IMR-90 (cell line): ENCODE data around the gene TSPYL4. TPM values are rescaled to one million over a fixed set of nuclear protein-coding genes. Genes with fewer than 3 reads are reported as not detected.

ENCODE experiments used
- ATAC-seq: fragments of 200-7000 bp; cut with Tn5 transposase; 2 replicates; pipeline ENCODE4 v1.9.1; 2020; ENCODE audit warnings: low read depth, mild to moderate bottlenecking, moderate library complexity
- BruUV-seq: library from RNA; stranded (reverse); fragments of 400-500 nt; replicated peaks from 2 replicates; lab custom pipeline; 2021; lab: Mats Ljungman, UMichigan
- CTCF ChIA-PET: fragments of 300-600 bp; formaldehyde crosslinking; extraction: SDS; loops from one replicate; lab custom pipeline; 2021; ENCODE audit warnings: antibody characterized with exemption; lab: Yijun Ruan, JAX
- POLR2A ChIA-PET: fragments of 300-600 bp; sonication (Branson Sonifier 250); formaldehyde crosslinking; loops from one replicate; lab custom pipeline; 2022; ENCODE audit warnings: antibody characterized with exemption; ENCODE audit not compliant: unreplicated experiment; lab: Charles Lee
- DNase-seq: peaks from one replicate; pipeline ENCODE4 v3.0.0; 2013
- H2AFZ ChIP-seq: replicated peaks from 2 replicates; pipeline ENCODE3; 2013; ENCODE audit warnings: low read length, mild to moderate bottlenecking; ENCODE audit not compliant: poor library complexity
- H2AK5ac ChIP-seq: 2 replicates; pipeline ENCODE4 v1.6.1; 2013; ENCODE audit warnings: low read depth, low read length, inconsistent platforms
- H2AK9ac ChIP-seq: replicated peaks from 2 replicates; pipeline ENCODE3; 2013; ENCODE audit warnings: mild to moderate bottlenecking, low read depth, low read length, moderate library complexity; ENCODE audit not compliant: poor library complexity
- H2BK120ac ChIP-seq: 2 replicates; pipeline ENCODE4 v1.6.1; 2013; ENCODE audit warnings: low read depth, low read length, inconsistent platforms
- H2BK15ac ChIP-seq: 3 replicates; pipeline ENCODE4 v1.6.1; 2013; ENCODE audit warnings: low read depth, low read length, inconsistent platforms
- H2BK20ac ChIP-seq: 2 replicates; pipeline ENCODE4 v1.6.1; 2013; ENCODE audit warnings: low read depth, mild to moderate bottlenecking, inconsistent platforms, low read length, moderate library complexity
- H2BK5ac ChIP-seq: 2 replicates; pipeline ENCODE4 v1.6.1; 2013; ENCODE audit warnings: mild to moderate bottlenecking, low read depth, low read length, inconsistent platforms; ENCODE audit not compliant: poor library complexity, severe bottlenecking
- H3K14ac ChIP-seq: replicated peaks from 2 replicates; pipeline ENCODE4 v1.6.1; 2013; ENCODE audit warnings: low read depth, low read length, inconsistent platforms
- H3K18ac ChIP-seq: 2 replicates; pipeline ENCODE4 v1.6.1; 2013; ENCODE audit warnings: low read depth, low read length, control low read depth
- H3K23ac ChIP-seq: 2 replicates; pipeline ENCODE4 v1.6.1; 2013; ENCODE audit warnings: low read depth, low read length, inconsistent platforms
- H3K27ac ChIP-seq: 2 replicates; pipeline ENCODE4 v1.5.1; 2013; ENCODE audit warnings: mild to moderate bottlenecking, control low read depth, low read length; ENCODE audit not compliant: insufficient read depth
- H3K27me3 ChIP-seq: 2 replicates; pipeline ENCODE4 v1.6.1; 2013; ENCODE audit warnings: low read length; ENCODE audit not compliant: control insufficient read depth, insufficient read depth
- H3K36me3 ChIP-seq: 2 replicates; pipeline ENCODE4 v1.6.1; 2013; ENCODE audit warnings: low read length, mixed read lengths; ENCODE audit not compliant: control insufficient read depth, insufficient read depth
- H3K4ac ChIP-seq: 2 replicates; pipeline ENCODE4 v1.6.1; 2013; ENCODE audit warnings: low read depth, low read length, inconsistent platforms
- H3K4me1 ChIP-seq: 2 replicates; pipeline ENCODE4 v1.6.1; 2013; ENCODE audit warnings: low read length, mixed read lengths; ENCODE audit not compliant: control insufficient read depth, insufficient read depth
- H3K4me2 ChIP-seq: 2 replicates; pipeline ENCODE4 v1.6.1; 2013; ENCODE audit warnings: low read depth, mild to moderate bottlenecking, control low read depth, low read length, moderate library complexity
- H3K4me3 ChIP-seq: 2 replicates; pipeline ENCODE4 v1.5.1; 2013; ENCODE audit warnings: low read depth, mild to moderate bottlenecking, control low read depth, low read length, moderate library complexity; ENCODE audit not compliant: insufficient read depth
- H3K56ac ChIP-seq: 2 replicates; pipeline ENCODE4 v1.6.1; 2013; ENCODE audit warnings: low read length, inconsistent platforms; ENCODE audit not compliant: insufficient read depth; ENCODE audit errors: extremely low read depth
- H3K79me1 ChIP-seq, 2 experiments: 2 replicates each; pipeline ENCODE4 v1.6.1; 2013; ENCODE audit warnings: low read length in 2 of 2, inconsistent platforms in 1 of 2, low read depth in 1 of 2
- H3K9ac ChIP-seq: 2 replicates; pipeline ENCODE4 v1.6.1; 2013; ENCODE audit warnings: low read depth, low read length, control low read depth
- H3K9me1 ChIP-seq: 2 replicates; pipeline ENCODE4 v1.6.1; 2013; ENCODE audit warnings: low read length, inconsistent platforms; ENCODE audit not compliant: insufficient read depth
- H3K9me3 ChIP-seq: 2 replicates; pipeline ENCODE4 v1.6.1; 2013; ENCODE audit warnings: low read length; ENCODE audit not compliant: control insufficient read depth, insufficient read depth
- H4K20me1 ChIP-seq: 2 replicates; pipeline ENCODE4 v1.6.1; 2013; ENCODE audit warnings: low read length, inconsistent platforms; ENCODE audit not compliant: insufficient read depth
- H4K5ac ChIP-seq: 2 replicates; pipeline ENCODE4 v1.6.1; 2013; ENCODE audit warnings: mild to moderate bottlenecking, low read depth, low read length, control low read depth
- H4K8ac ChIP-seq, 2 experiments: 2 replicates each; pipeline ENCODE4 v1.6.1; 2013; ENCODE audit warnings: low read depth in 2 of 2, low read length in 2 of 2, control low read depth in 1 of 2, inconsistent platforms in 1 of 2
- H4K91ac ChIP-seq: 2 replicates; pipeline ENCODE4 v1.6.1; 2013; ENCODE audit warnings: low read depth, low read length, inconsistent platforms; ENCODE audit not compliant: insufficient read depth
- CEBPB ChIP-seq: IDR thresholded peaks from 2 replicates; pipeline ENCODE4 v1.6.1; 2012; ENCODE audit warnings: low read depth, low read length, improper control_type of control experiment
- POLR2A ChIP-seq: IDR thresholded peaks from 2 replicates; pipeline ENCODE4 v1.6.1; 2012; ENCODE audit warnings: mild to moderate bottlenecking, low read depth, low read length
- RAD21 ChIP-seq: IDR thresholded peaks from 2 replicates; pipeline ENCODE4 v1.6.1; 2012; ENCODE audit warnings: low read length, improper control_type of control experiment
- SMC3 ChIP-seq: fragments of 150-350 bp; IDR thresholded peaks from 2 replicates; pipeline ENCODE4 v1.6.1; 2016; ENCODE audit warnings: low read depth, mild to moderate bottlenecking, antibody characterized with exemption, low read length, moderate library complexity
- WGBS, 2 experiments: methylation state at CpG; one replicate each; pipeline versions ENCODE4 v1.1.5 to v1.1.7; 2013; ENCODE audit warnings: missing lambda C conversion rate in 2 of 2; ENCODE audit not compliant: insufficient read length in 1 of 2; ENCODE audit errors: extremely low coverage in 2 of 2; 5-methylcytosine and 5-hydroxymethylcytosine counted together
- dilution Hi-C: fragments of 300-500 bp; cut with HindIII; formaldehyde crosslinking; loops from one replicate; pipeline ENCODE4 v1.14.3; 2018; ENCODE audit warnings: low sequenced_read_pairs; ENCODE audit not compliant: unreplicated experiment
- in situ Hi-C: fragments of 300-500 bp; cut with MboI; formaldehyde crosslinking; loops from 3 replicates; pipeline ENCODE4 v1.14.3; 2019; ENCODE audit warnings: low sequenced_read_pairs, inconsistent platforms, mixed read lengths
- intact Hi-C: fragments of 100-400 bp; cut with micrococcal nuclease; formaldehyde crosslinking; loops from 2 replicates; pipeline ENCODE4 v1.10.0; 2022
- polyA plus RNA-seq, 3 experiments: library from polyadenylated mRNA; depleted of rRNA; stranded (reverse); fragments of >200 nt; gene quantifications; 2 replicates each; pipeline ENCODE4 v1.2.3, GENCODE V29; 2012; ENCODE audit warnings: low replicate concordance in 1 of 3
- total RNA-seq: library from RNA; depleted of rRNA; stranded (reverse); fragments of >200 nt; gene quantifications from 2 replicates; pipeline ENCODE4 v1.2.3, GENCODE V29; 2012
- TF ChIP-seq, protein P1 (sequence below): conservative IDR thresholded peaks from 2 replicates; pipeline ENCODE4 v1.5.1; 2012; ENCODE audit warnings: mild to moderate bottlenecking, low read depth, low read length, improper control_type of control experiment

Gene TSPYL4
- total and polyA plus RNA-seq, 2 of the 4 experiments (the other 2 are of a cell fraction): 22.0 to 29.9 TPM

DNA sequence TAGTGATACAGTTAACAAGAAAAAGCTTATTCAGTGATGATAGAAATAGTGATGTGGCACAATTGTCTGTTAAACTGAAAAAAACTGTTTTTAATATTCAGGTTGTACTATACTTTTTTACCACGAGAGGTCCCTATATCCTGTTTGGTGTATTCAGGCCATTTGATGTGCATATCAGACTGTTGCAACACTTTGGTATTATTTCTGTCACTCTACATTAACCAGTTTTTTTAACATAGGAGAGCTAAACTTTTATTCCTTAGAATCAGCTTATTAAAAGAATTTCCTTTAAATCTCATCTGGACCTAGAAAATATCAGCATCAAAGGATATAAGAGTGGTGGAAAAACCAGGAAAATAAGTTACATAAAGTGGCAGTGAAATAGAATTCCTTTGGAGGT, 36.8 kb downstream of the TSPYL4 start:
- ChIA-PET CTCF (interaction anchor here (0.6 to 3.0 kb wide), 8 partner anchors 9 to 344 kb away, joined by 3 to 20 read pairs (median 4); partner anchors contain the start of gene TSPYL4), POLR2A (interaction anchor here (0.7 kb wide), 1 partner anchor 20 kb away, joined by 3 read pairs; no protein-coding TSS in a partner anchor)
- ATAC-seq: peak; percentile 67

More for the DNA sequence above, 36.8 kb downstream of the TSPYL4 start:
- 0 out of 2 replicates have a peak overlapping the region, but pooled peaks have one; percentile 42 for H3K18ac ChIP-seq
- H3K27ac ChIP-seq: no peak overlapping the region
- H3K4me2 ChIP-seq: no peak overlapping the region
- no peaks in the 10 kb centered on the region for H4K20me1 ChIP-seq
- H2AK9ac ChIP-seq: no peak overlapping the region
- BruUV-seq: no TSS peak
- no peak overlapping the region for H3K56ac ChIP-seq
- H3K9ac ChIP-seq: no peak overlapping the region
- no peak overlapping the region for H2BK120ac ChIP-seq
- no peak overlapping the region for H3K4me3 ChIP-seq
- TF ChIP-seq RAD21 (peak; percentile 54), POLR2A (no peak), SMC3 (peak; percentile 42), CEBPB (peak; percentile 94)
- TF ChIP-seq, protein P1, sequence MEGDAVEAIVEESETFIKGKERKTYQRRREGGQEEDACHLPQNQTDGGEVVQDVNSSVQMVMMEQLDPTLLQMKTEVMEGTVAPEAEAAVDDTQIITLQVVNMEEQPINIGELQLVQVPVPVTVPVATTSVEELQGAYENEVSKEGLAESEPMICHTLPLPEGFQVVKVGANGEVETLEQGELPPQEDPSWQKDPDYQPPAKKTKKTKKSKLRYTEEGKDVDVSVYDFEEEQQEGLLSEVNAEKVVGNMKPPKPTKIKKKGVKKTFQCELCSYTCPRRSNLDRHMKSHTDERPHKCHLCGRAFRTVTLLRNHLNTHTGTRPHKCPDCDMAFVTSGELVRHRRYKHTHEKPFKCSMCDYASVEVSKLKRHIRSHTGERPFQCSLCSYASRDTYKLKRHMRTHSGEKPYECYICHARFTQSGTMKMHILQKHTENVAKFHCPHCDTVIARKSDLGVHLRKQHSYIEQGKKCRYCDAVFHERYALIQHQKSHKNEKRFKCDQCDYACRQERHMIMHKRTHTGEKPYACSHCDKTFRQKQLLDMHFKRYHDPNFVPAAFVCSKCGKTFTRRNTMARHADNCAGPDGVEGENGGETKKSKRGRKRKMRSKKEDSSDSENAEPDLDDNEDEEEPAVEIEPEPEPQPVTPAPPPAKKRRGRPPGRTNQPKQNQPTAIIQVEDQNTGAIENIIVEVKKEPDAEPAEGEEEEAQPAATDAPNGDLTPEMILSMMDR: peak; percentile 59
- peak; percentile 52 for DNase-seq
- H3K9me3 ChIP-seq: no peaks in the 10 kb centered on the region
- no peaks in the 10 kb centered on the region for H3K79me1 ChIP-seq
- in situ Hi-C loops: no loop called here
- H4K91ac ChIP-seq: no peak overlapping the region
- no CpG with 5 or more reads among the region's 1 CpG for WGBS, 2 experiments
- H2BK20ac ChIP-seq: no peak overlapping the region
- H4K5ac ChIP-seq: no peak overlapping the region
- H3K23ac ChIP-seq: no peak overlapping the region
- H3K9me1 ChIP-seq: peaks cover 3% of the 10 kb centered on the region; the same call in 1 of the 2 replicates
- H3K36me3 ChIP-seq: no peaks in the 10 kb centered on the region
- H2BK15ac ChIP-seq: no peak overlapping the region
- H2AK5ac ChIP-seq: no peak overlapping the region
- H3K14ac ChIP-seq: no peak overlapping the region
- peak overlapping the region; percentile 39; the same call in 1 of the 2 replicates for H3K4ac ChIP-seq
- H3K4me1 ChIP-seq: peaks cover 6% of the 10 kb centered on the region
- no peak overlapping the region for H2BK5ac ChIP-seq
- no peaks in the 10 kb centered on the region for H3K27me3 ChIP-seq
- H2AFZ ChIP-seq: no peak overlapping the region
- H4K8ac ChIP-seq: no peak overlapping the region
- intact Hi-C loops: loop anchor here (1.0 to 5.0 kb wide), 4 partner anchors 35 to 344 kb away; partner anchors contain the start of gene TSPYL4
- dilution Hi-C loops: no loop called here
